Stimulated activated CD4-positive, alpha-beta T cell treated with anti-CD3 and anti-CD28 coated beads, Interleukin-1b, Interleukin-23, amount 100 ng/mL, for 24 hours (primary cell): Measurements from ENCODE around the gene SPNS1.
"Not testable (repeated sequence)": the region's sequence is repeated elsewhere in the genome, so short reads cannot be mapped to it uniquely, and the experiment has no call there.

Source experiments
- DNase-seq, 4 experiments: peaks; one replicate each; pipeline ENCODE4 v3.0.0-alpha.2; 2020; ENCODE audit warnings: low read depth in 4 of 4, low spot score in 1 of 4

SPNS1 gene

GRCh38 chr16:28958216-28958615, 16.4 kb upstream of the SPNS1 start:
- no peak for DNase-seq

GRCh38 chr16:28958836-28959235, 15.7 kb upstream of the SPNS1 start:
- no peak for DNase-seq

- DNase-seq, result no peak
Measured at GRCh38 chr16:28964072-28964471, 10.5 kb upstream of the SPNS1 start.

DNA sequence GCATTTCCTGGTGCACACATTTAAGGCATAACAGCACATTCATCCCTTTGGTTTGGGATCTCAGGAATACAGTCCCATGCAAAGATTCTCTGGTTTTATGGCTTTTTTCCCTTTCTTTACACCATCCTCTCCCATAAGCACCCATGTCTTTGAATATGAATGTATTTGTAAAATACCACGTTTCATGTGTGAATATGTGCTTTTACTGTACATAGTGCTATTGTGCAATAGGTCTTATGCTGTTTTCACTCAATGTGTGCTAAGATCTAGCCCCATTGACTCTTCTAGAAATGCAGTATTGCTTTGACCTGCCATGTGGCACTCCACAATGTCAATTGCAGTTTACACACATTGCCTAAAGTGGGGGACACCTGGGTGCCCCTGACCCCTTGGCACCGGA, 10.1 kb upstream of the SPNS1 start:
- DNase-seq, result no peak

DNA sequence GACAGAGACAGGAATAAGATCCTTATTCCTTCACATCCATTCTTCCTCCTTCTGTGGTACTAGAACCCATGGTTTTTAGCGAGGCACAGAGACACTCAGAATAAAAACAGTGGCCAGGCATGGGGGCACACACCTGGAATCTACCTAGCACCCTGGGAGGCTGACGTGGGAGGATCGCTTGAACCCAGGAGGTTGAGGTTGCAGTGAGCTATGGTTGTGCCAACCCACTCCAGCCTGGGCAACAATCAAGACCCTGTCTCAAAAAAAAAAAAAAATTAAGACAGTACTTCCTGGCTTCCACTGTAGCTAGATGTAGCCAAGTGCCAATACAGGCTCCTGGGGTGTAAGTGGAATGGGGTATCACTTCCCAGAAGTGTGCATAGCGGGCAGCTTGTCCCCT, 7.4 kb upstream of the SPNS1 start:
- no peak for DNase-seq

- not testable (repeated sequence) for DNase-seq
Measured at GRCh38 chr16:28969696-28970095, 4.9 kb upstream of the SPNS1 start.

GRCh38 chr16:28974007-28974436, 556 bp upstream of the SPNS1 start:
- no peak for DNase-seq

DNA sequence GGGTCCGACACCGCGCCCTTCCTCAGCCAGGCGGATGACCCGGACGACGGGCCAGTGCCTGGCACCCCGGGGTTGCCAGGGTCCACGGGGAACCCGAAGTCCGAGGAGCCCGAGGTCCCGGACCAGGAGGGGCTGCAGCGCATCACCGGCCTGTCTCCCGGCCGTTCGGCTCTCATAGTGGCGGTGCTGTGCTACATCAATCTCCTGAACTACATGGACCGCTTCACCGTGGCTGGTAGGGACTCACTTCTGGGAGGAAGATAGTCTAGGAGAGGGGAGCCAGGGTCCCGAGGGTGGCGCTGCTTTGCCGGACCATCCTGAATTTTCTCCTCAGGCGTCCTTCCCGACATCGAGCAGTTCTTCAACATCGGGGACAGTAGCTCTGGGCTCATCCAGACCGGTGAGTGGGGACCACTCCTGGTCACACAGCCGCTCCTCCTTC, 601 bp downstream of the SPNS1 start:
- no peak for DNase-seq

GRCh38 chr16:28977703-28978662, 3.4 kb downstream of the SPNS1 start:
- DNase-seq, result no peak

GRCh38 chr16:28980330-28980729, 5.8 kb downstream of the SPNS1 start:
- not testable (repeated sequence) for DNase-seq

GRCh38 chr16:28980929-28981328, 6.4 kb downstream of the SPNS1 start:
- DNase-seq, result no peak

- peak in 1 of 4 experiments; percentile 48 for DNase-seq
Measured at GRCh38 chr16:28981517-28981916, 6.9 kb downstream of the SPNS1 start.

GRCh38 chr16:28982418-28982817, 7.8 kb downstream of the SPNS1 start:
- DNase-seq, result no peak

- DNase-seq, result no peak
Measured at GRCh38 chr16:28982949-28983348, 8.4 kb downstream of the SPNS1 start.

DNA sequence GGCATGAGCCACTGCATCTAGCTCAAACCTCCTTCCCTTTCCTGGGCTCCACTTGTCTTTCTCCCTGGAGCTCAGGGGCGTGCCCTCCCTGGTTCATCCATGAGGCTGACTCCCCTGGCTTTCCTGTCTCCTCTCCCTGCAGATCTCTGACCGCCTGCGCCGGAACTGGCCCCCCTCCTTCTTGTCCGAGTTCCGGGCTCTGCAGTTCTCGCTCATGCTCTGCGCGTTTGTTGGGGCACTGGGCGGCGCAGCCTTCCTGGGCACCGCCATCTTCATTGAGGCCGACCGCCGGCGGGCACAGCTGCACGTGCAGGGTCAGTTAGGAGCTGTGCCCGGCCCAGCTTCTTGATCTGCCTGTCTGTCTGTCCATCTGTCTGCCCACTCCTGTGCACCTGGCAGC, 9.1 kb downstream of the SPNS1 start:
- DNase-seq, result no peak

DNA sequence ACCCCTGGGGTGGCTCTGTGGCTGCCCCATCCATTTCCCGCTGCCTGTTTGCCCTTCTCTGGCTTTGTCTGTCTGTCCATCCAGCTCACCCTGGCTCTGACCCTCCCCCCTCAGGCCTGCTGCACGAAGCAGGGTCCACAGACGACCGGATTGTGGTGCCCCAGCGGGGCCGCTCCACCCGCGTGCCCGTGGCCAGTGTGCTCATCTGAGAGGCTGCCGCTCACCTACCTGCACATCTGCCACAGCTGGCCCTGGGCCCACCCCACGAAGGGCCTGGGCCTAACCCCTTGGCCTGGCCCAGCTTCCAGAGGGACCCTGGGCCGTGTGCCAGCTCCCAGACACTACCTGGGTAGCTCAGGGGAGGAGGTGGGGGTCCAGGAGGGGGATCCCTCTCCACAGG, 9.5 kb downstream of the SPNS1 start:
- DNase-seq, result no peak

- peak; percentile 42 to 72 (median 56) for DNase-seq
Measured at GRCh38 chr16:28984619-28985135, 10.1 kb downstream of the SPNS1 start, which contains the start of gene LAT. Gene LAT (plus strand): TSS chr16:28985052. CDS start chr16:28985418, 366 bp downstream.

DNA sequence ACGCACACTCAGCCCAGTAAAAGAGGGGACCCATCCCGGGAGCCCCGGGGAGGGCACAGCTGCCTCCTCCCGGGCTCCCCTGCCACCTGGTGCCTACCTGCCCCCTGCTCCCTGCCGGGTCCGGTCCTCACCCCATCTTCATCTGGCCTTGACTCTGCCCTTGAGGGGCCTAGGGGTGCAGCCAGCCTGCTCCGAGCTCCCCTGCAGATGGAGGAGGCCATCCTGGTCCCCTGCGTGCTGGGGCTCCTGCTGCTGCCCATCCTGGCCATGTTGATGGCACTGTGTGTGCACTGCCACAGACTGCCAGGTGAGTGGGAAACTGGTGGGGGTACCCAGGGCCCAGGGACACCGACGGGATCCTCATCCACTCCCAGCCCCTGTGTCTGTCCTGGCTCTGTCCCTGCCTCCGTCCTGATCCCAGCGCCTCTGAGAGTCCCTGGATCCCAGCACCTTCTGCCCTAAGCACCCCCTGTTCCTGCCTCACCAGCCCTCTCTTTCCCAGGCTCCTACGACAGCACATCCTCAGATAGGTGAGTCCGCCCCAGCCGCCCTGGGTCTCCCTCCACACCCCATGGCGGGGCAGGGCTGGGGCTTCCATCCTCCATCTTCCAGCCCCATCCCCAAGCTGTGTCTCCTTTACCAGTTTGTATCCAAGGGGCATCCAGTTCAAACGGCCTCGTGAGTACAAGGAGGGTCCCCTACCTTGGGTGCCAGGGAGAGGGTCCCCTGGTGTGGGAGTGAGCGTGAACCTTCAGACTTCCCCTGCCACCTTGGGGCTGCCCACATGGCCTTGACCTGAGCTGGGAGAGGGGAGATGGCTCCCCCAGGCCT, 10.8 kb downstream of the SPNS1 start:
- no peak for DNase-seq

DNA sequence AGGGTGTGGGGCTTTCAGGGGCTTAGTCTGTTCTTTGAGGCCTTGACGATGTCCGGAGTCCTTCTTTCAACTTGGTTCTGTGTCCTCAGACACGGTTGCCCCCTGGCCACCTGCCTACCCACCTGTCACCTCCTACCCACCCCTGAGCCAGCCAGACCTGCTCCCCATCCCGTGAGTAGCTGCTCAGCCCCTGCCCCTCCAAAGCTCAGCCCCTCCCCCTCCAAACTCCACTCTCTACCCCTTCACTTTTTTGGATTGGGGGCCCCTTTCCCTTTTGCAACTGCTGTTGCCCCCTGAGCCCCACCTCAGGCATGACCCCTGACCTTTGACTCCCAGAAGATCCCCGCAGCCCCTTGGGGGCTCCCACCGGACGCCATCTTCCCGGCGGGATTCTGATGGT, 11.5 kb downstream of the SPNS1 start:
- DNase-seq, result no peak

GRCh38 chr16:28986492-28986891, 11.9 kb downstream of the SPNS1 start:
- DNase-seq, result peak in 1 of 4 experiments; percentile 20

DNA sequence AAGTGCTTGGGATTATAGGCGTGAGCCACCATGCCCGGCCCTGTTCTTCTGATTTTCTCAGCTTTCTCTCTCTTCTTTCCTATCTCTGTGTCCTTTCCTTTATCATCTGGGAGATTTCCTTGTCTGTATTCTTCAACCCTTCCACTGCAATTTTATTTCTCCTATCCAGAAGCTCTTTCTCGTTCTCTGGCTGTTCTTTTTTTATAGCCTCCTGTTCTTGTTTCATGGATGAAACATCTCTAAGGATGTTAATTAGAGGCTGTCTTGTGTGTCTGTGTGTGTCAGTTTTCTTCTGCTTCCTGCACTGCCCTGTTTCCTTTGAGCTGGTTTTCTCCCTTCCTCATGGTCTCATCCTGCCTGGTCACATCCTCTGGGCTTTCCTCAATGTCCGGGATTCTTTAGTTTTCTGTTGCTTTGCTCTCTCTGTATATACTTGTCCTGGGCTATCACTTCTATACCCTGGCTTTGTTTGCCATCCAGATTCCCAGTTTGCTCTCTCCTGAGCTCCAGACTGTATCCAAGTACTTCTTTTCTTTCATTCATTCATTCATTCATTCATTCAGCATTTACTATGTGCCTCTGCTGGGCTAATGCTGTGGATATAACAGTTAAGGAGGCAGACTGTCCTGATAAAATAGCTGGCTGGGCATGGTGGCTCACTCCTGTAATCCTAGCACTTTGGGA, 12.7 kb downstream of the SPNS1 start:
- no peak for DNase-seq
